CD8-positive, alpha-beta memory T cell (primary cell): Measurements from ENCODE around the gene RPUSD4. TPM values are rescaled to one million over a fixed set of nuclear protein-coding genes. Genes with fewer than 3 reads are reported as not detected.

Experiments
- CTCF ChIA-PET: fragments of 350-600 bp; sonication (Branson Sonifier 250); formaldehyde crosslinking; loops from one replicate; lab custom pipeline; 2021; ENCODE audit warnings: antibody characterized with exemption; lab: Charles Lee
- POLR2A ChIA-PET: fragments of 350-600 bp; sonication (Branson Sonifier 250); formaldehyde crosslinking; loops from one replicate; lab custom pipeline; 2021; ENCODE audit warnings: antibody characterized with exemption; lab: Charles Lee
- DNase-seq, 5 donors: peaks; one replicate each; pipeline versions ENCODE4 v3.0.0 to v3.0.0-alpha.2; 2020 to 2022; ENCODE audit warnings: mixed read lengths in 1 of 5
- H3K27ac ChIP-seq: one replicate; pipeline ENCODE4 v1.7.0; 2013; ENCODE audit warnings: low read depth, mild to moderate bottlenecking, low read length, moderate library complexity
- H3K27me3 ChIP-seq: 2 replicates; pipeline ENCODE4 v1.7.0; 2013; ENCODE audit warnings: low read length, mild to moderate bottlenecking; ENCODE audit not compliant: insufficient read depth, poor library complexity, severe bottlenecking
- H3K36me3 ChIP-seq: 2 replicates; pipeline ENCODE4 v1.7.0; 2013; ENCODE audit warnings: mild to moderate bottlenecking, low read length, moderate library complexity; ENCODE audit not compliant: insufficient read depth
- H3K4me1 ChIP-seq: 2 replicates; pipeline ENCODE4 v1.7.0; 2013; ENCODE audit warnings: mild to moderate bottlenecking, low read length, moderate library complexity; ENCODE audit not compliant: insufficient read depth
- H3K4me3 ChIP-seq: 2 replicates; pipeline ENCODE4 v1.7.0; 2013; ENCODE audit warnings: mild to moderate bottlenecking, low read length
- H3K9me3 ChIP-seq: 2 replicates; pipeline ENCODE4 v1.7.0; 2013; ENCODE audit warnings: mild to moderate bottlenecking, low read length
- H3K27ac Mint-ChIP-seq, 8 donors: one replicate each; pipeline ENCODE4 v1.8.0; 2020 to 2021; ENCODE audit warnings: mixed read lengths in 8 of 8, mild to moderate bottlenecking in 6 of 8, inconsistent platforms in 3 of 8, moderate library complexity in 3 of 8
- H3K27me3 Mint-ChIP-seq, 2 donors: one replicate each; pipeline ENCODE4 v1.8.0; 2020 to 2021; ENCODE audit warnings: mixed read lengths in 2 of 2, mild to moderate bottlenecking in 1 of 2, moderate library complexity in 1 of 2
- H3K36me3 Mint-ChIP-seq, 3 donors: one replicate each; pipeline ENCODE4 v1.8.0; 2020 to 2021; ENCODE audit warnings: mixed read lengths in 3 of 3, inconsistent platforms in 1 of 3, mild to moderate bottlenecking in 1 of 3
- H3K4me1 Mint-ChIP-seq, 3 donors: one replicate each; pipeline ENCODE4 v1.8.0; 2020 to 2021; ENCODE audit warnings: mixed read lengths in 3 of 3, inconsistent platforms in 1 of 3, mild to moderate bottlenecking in 1 of 3
- H3K4me3 Mint-ChIP-seq, 7 donors: one replicate each; pipeline ENCODE4 v1.8.0; 2020 to 2021; ENCODE audit warnings: mixed read lengths in 7 of 7, mild to moderate bottlenecking in 6 of 7, moderate library complexity in 4 of 7, inconsistent platforms in 2 of 7
- H3K9me3 Mint-ChIP-seq, 5 donors: one replicate each; pipeline ENCODE4 v1.8.0; 2020 to 2022; ENCODE audit warnings: mixed read lengths in 5 of 5, mild to moderate bottlenecking in 3 of 5, moderate library complexity in 2 of 5, inconsistent platforms in 1 of 5
- polyA plus RNA-seq: library from polyadenylated mRNA; unstranded; fragments of 300-500 nt; fragmentation: Illumina TruSeq; gene quantifications from one replicate; pipeline ENCODE4 v1.2.3, GENCODE V29; 2021
- total RNA-seq, 2 experiments: library from RNA; stranded (reverse); gene quantifications; one replicate each; pipeline ENCODE4 v1.2.3, GENCODE V29; 2021

The RPUSD4 gene
- total and polyA plus RNA-seq, 3 experiments from 2014 or later = 20.4 to 48.8 (median 47.3) TPM

DNA sequence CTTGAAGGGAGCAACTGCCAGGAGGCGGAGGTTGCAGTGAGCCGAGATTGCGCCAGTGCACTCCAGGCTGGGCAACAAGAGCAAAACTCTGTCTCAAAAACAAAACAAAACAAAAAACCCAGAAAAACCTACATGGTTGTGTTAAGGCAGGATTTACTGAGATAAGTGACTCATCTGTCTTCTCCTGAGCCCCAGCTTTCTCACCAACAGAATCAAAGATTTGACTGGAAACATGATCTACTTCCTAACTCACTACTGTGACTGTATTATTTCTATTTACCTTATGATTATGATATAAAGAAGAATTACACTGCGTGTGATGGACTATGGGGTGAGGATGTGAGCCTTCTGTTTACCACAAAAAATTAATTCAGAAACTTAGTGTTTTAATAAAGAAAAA is 21.9 kb upstream of the RPUSD4 start:
- POLR2A ChIA-PET = no interaction called here
- H3K9me3 ChIP-seq = no peaks in the 10 kb centered on the region
- H3K4me3 ChIP-seq = no peak overlapping the region
- H3K4me1 ChIP-seq = no peaks in the 10 kb centered on the region
- CTCF ChIA-PET = no interaction called here
- no peaks in the 10 kb centered on the region for H3K36me3 ChIP-seq
- no peak for DNase-seq
- H3K4me3 Mint-ChIP-seq = no peak overlapping the region
- H3K27me3 Mint-ChIP-seq = no peaks in the 10 kb centered on the region
- H3K4me1 Mint-ChIP-seq = peaks cover 2 to 5% (median 4%) of the 10 kb centered on the region in 3 donors
- H3K27me3 ChIP-seq = no peaks in the 10 kb centered on the region
- H3K27ac Mint-ChIP-seq = no peak overlapping the region
- H3K27ac ChIP-seq = no peak overlapping the region
- peaks cover 6 to 36% (median 12%) of the 10 kb centered on the region in 3 donors for H3K36me3 Mint-ChIP-seq
- no peaks in the 10 kb centered on the region for H3K9me3 Mint-ChIP-seq

DNA sequence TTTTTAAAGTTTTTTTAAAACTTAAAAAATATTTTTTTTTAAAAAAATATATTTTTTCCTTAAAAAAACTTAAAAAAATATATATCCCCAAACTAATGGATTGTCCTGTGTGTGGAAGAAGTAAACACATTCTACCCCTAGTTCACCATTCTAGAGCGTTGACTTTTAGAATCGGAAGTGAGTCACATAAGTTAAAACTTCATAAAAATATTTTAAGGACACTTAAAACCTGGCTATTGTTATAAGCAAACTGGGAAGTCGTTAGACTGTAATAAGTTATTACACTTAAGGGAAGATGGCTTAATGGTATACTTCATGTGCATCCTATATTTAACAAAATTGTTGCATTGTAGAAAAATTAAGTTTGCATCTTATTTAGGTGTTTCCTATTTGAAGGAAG is 21.2 kb upstream of the RPUSD4 start:
- no peaks in the 10 kb centered on the region for H3K27me3 Mint-ChIP-seq
- no peak overlapping the region for H3K4me3 Mint-ChIP-seq
- ChIA-PET CTCF (no interaction called here), POLR2A (no interaction called here)
- H3K4me1 Mint-ChIP-seq = peaks cover 2 to 5% (median 4%) of the 10 kb centered on the region in 3 donors
- Histone ChIP-seq H3K36me3 (no peaks in the 10 kb centered on the region), H3K27ac (no peak overlapping the region), H3K9me3 (no peaks in the 10 kb centered on the region), H3K4me1 (no peaks in the 10 kb centered on the region), H3K4me3 (no peak overlapping the region), H3K27me3 (no peaks in the 10 kb centered on the region)
- peaks cover 6 to 30% (median 12%) of the 10 kb centered on the region in 3 donors for H3K36me3 Mint-ChIP-seq
- H3K9me3 Mint-ChIP-seq = no peaks in the 10 kb centered on the region
- no peak for DNase-seq
- no peak overlapping the region for H3K27ac Mint-ChIP-seq

DNA sequence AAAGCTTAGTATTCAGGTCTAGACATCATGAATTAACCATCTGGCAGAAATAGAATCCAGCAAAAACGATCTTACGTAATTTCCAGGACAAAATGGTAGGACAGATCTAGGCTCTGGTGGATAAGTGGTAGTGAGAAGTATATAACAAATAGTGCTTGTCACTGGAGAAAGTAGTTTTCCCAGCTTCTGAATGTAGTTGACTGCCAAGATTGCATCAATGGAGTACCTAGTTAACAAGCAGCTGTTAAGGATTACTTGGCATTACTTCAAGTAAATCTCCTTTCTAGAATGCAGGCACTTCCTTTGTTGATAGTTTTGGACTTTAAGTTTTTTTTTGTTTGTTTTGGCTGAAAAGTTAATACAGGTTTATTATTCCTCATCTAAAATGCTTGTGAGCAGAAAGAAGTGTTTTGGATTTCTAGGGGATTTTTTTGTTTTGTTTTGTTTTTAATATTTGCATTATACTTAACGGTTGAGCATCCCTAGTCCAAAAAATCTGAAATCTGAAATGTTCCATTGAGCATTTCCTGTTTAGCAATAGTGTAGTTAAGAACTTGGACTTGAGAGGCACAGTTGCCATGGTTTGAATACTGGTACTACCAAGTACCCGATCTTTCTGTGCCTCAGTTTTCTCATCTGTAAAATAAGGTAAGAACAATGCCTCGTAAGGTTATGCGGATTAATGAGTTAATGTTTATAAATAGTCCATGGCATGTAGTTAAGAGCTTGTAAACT is 20.4 kb upstream of the RPUSD4 start:
- H3K36me3 ChIP-seq = no peaks in the 10 kb centered on the region
- Mint-ChIP-seq H3K9me3 (no peaks in the 10 kb centered on the region), H3K4me3 (no peak overlapping the region), H3K27ac (peak overlapping the region in 1 of 8 donors; percentile 55), H3K27me3 (no peaks in the 10 kb centered on the region), H3K4me1 (peaks cover 2 to 5% (median 4%) of the 10 kb centered on the region in 3 donors), H3K36me3 (peaks cover 6 to 30% (median 12%) of the 10 kb centered on the region in 3 donors)
- H3K4me1 ChIP-seq = no peaks in the 10 kb centered on the region
- H3K27me3 ChIP-seq = no peaks in the 10 kb centered on the region
- H3K27ac ChIP-seq = no peak overlapping the region
- DNase-seq = no peak
- CTCF ChIA-PET = no interaction called here
- H3K9me3 ChIP-seq = no peaks in the 10 kb centered on the region
- no peak overlapping the region for H3K4me3 ChIP-seq
- POLR2A ChIA-PET = no interaction called here

DNA sequence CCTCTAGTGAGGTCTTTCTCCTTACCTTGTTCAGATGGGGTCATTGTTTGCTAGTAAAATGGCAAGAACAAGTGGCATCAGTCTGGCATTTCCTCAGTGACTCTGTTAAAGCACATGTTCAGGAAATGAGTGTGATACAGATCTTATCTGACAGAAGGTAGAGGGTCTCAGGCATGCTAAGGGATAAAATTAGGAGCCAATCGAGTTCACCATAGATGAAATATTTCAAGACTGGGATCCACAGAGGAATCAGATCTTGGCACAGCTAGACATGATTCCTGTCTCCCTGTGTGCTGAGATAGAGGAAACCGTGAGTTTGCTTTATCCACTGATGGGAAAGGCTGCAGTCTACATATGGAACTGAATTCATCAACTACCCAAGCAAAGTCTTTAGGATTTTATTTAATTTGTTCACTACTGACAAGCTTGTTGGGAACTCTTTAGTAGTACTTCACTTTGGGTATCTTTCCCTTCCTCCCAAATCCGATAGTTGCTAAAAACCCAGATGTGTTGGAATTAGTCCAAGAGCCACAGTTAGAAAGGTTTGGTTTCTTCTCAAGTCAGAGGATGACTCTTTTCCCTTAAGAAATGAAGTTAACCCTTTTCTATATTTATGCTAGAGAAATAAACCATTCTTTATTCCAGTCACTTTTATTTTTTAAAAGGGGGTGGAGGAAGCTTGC is 18.5 kb upstream of the RPUSD4 start:
- peaks cover 2 to 5% (median 4%) of the 10 kb centered on the region in 3 donors for H3K4me1 Mint-ChIP-seq
- H3K9me3 Mint-ChIP-seq = no peaks in the 10 kb centered on the region
- no peak overlapping the region for H3K27ac ChIP-seq
- H3K27ac Mint-ChIP-seq = no peak overlapping the region
- H3K4me1 ChIP-seq = no peaks in the 10 kb centered on the region
- no peaks in the 10 kb centered on the region for H3K27me3 Mint-ChIP-seq
- ChIA-PET CTCF (interaction anchor here (0.6 kb wide), 1 partner anchor 293 kb away, joined by 5 read pairs; no protein-coding TSS in a partner anchor), POLR2A (no interaction called here)
- no peaks in the 10 kb centered on the region for H3K27me3 ChIP-seq
- no peaks in the 10 kb centered on the region for H3K36me3 ChIP-seq
- H3K4me3 ChIP-seq = no peak overlapping the region
- H3K9me3 ChIP-seq = no peaks in the 10 kb centered on the region
- no peak overlapping the region for H3K4me3 Mint-ChIP-seq
- DNase-seq = no peak
- peaks cover 0 to 17% (median 6%) of the 10 kb centered on the region in 3 donors for H3K36me3 Mint-ChIP-seq

DNA sequence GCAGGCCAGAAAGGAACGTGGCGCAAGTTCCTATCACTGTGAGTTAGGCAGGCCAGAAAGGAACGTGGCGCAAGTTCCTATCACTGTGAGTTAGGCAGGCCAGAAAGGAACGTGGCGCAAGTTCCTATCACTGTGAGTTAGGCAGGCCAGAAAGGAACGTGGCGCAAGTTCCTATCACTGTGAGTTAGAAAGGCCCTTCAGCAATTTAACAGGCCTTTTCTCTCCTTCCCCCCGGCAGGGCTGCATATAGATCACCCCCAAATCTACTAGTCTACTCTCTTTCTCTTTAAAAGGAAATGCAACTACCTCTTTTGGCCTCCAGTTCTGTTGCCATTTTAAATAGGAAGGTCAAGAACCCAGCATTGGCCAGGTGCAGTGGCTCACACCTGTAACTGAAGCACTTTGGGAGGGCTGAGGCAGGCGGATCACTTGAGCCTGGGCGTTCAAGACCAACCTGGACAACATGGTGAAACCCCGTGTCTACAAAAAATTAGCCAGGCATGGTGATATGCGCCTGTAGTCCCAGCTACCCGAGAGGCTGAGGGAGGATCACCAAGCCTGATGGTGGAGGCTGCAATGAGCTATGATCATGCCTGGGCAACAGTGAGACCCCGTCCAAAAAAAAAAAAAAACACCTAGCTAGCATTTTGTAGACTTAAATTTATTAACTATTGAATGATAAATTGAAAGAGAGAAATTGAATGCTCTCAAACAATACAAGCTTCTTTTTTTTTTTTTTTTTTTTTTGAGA is 15.1 kb upstream of the RPUSD4 start:
- CTCF ChIA-PET = no interaction called here
- Histone ChIP-seq H3K4me3 (no peak overlapping the region), H3K36me3 (no peaks in the 10 kb centered on the region), H3K27me3 (no peaks in the 10 kb centered on the region), H3K4me1 (no peaks in the 10 kb centered on the region), H3K27ac (no peak overlapping the region), H3K9me3 (no peaks in the 10 kb centered on the region)
- no peaks in the 10 kb centered on the region for H3K9me3 Mint-ChIP-seq
- H3K4me1 Mint-ChIP-seq = peaks cover under 1 to 17% (median 7%) of the 10 kb centered on the region in 3 donors
- H3K27ac Mint-ChIP-seq = peak overlapping the region in 2 of 8 donors; percentile 29 to 64
- POLR2A ChIA-PET = interaction anchor here (0.5 to 0.7 kb wide), 2 partner anchors 12 to 142 kb away, joined by 3 to 5 read pairs; no protein-coding TSS in a partner anchor
- no peak for DNase-seq
- H3K27me3 Mint-ChIP-seq = no peaks in the 10 kb centered on the region
- no peak overlapping the region for H3K4me3 Mint-ChIP-seq
- H3K36me3 Mint-ChIP-seq = peaks cover 0 to 14% (median 6%) of the 10 kb centered on the region in 3 donors

DNA sequence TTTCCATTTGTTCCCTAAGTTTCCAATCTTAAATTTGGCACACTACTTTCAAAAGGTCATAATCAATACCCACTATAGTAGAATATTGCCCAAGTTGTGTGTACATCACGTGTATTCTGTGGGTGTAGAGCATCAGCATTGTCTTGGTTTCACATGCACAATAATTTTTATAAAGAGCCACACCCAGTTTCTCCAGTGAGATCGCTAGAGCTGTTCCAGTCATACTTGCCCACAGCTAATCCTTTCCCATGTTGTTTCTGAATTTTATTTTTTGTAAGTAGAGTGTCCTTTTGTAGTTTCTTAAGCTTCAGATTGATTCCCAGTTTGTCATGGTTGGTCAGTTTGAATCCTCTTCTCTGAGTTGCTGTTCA is 13.8 kb upstream of the RPUSD4 start:
- CTCF ChIA-PET = no interaction called here
- H3K4me3 Mint-ChIP-seq = no peak overlapping the region
- POLR2A ChIA-PET = no interaction called here
- no peak for DNase-seq
- no peaks in the 10 kb centered on the region for H3K27me3 Mint-ChIP-seq
- peaks cover 1 to 23% (median 8%) of the 10 kb centered on the region in 3 donors for H3K4me1 Mint-ChIP-seq
- Histone ChIP-seq H3K4me1 (no peaks in the 10 kb centered on the region), H3K27me3 (no peaks in the 10 kb centered on the region), H3K36me3 (no peaks in the 10 kb centered on the region), H3K9me3 (no peaks in the 10 kb centered on the region), H3K27ac (no peak overlapping the region), H3K4me3 (no peak overlapping the region)
- no peak overlapping the region for H3K27ac Mint-ChIP-seq
- H3K9me3 Mint-ChIP-seq = no peaks in the 10 kb centered on the region
- H3K36me3 Mint-ChIP-seq = peaks cover 0 to 9% (median 4%) of the 10 kb centered on the region in 3 donors

DNA sequence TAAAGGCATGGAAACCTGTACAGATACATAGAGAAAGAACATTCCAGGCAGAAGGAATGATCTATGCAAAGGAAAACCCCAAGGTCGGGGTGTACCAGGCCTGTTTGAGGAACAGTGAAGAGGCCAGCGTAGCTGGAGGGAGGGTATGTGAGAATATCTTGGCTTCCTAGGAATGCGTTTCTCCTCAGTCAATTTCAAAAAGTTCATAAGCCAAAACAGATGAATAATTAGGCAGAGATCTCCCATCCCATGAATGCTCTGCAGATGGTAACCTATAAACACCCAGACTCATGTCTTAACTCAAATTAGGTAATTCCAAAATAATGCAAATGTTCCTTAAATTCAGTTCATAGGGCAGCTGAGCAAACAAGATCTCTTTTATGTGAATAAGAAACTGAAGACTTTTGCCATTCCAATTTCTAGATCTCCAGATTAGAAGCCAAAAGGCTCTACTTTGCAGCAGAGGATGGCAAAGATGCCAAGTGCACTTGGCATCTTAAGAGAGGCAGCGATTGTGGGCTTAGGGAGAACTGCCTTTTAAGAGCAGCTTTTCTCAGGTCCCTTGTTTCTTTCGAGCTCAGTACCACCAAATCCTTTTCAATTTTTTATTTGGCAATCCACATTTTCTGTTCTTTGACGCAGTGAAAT is 13.3 kb upstream of the RPUSD4 start:
- no peak overlapping the region for H3K27ac ChIP-seq
- Mint-ChIP-seq H3K27me3 (no peaks in the 10 kb centered on the region), H3K4me1 (peaks cover 5 to 27% (median 8%) of the 10 kb centered on the region in 3 donors), H3K9me3 (no peaks in the 10 kb centered on the region), H3K27ac (peak overlapping the region in 1 of 8 donors; percentile 22), H3K4me3 (no peak overlapping the region), H3K36me3 (peaks cover 0 to 7% (median 6%) of the 10 kb centered on the region in 3 donors)
- no peak overlapping the region for H3K4me3 ChIP-seq
- no peaks in the 10 kb centered on the region for H3K36me3 ChIP-seq
- CTCF ChIA-PET = no interaction called here
- no peaks in the 10 kb centered on the region for H3K27me3 ChIP-seq
- POLR2A ChIA-PET = no interaction called here
- no peak for DNase-seq
- no peaks in the 10 kb centered on the region for H3K4me1 ChIP-seq
- no peaks in the 10 kb centered on the region for H3K9me3 ChIP-seq
